D341Med (cell line): ENCODE data around the gene ADK.
"Not testable (repeated sequence)": the region's sequence is repeated elsewhere in the genome, so short reads cannot be mapped to it uniquely, and the experiment has no call there.

Source experiments
- DNase-seq: peaks from one replicate; pipeline ENCODE4 v3.0.0; 2012; ENCODE audit warnings: low spot score

ADK gene

DNA sequence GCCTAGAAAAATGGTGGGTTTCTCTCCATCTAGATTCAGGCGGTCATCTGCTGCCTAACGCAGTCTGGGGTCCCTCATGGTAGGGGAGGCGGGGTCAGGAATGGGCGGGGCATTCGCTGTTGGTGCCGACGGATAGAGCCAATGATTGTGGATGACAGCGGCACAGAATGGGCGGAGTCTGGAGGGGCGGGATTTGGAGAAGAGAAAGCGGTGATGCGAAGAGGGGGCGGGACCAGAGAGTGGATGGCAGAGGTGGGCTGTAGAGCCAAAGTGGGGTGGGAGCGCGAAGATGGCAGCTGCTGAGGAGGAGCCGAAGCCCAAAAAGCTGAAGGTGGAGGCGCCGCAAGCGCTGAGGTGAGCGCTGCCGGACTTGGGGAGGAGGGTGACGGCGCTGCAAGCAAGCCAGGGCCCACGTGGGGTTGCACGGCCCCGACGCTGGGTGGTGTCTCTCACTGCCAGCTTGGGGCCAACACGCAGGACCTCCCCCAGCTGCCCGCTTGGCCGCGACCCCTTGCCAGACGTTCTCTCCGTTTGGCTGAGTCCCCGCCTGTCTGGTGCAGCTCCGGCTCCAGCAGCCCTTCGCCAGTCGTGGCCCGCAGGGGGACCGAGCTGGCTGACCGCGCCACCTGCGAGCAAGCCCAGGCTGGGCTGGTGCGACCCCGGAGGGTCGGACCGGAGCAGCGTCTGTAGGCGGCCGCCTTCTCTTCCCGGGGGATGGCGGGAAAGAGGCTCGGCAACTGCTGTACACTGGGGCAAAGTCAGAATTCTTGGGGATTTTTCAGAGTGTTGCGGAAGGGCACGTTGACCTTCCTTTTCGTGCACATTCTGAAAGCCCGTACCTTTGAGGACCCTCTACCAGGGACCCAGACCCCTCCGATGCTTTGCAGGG is at the start of gene ADK:
TSS of gene ADK (plus strand) at position 232 of the 889 bp plus-strand sequence. CDS start at position 290, 58 bp downstream.
- DNase-seq = peak; percentile 90

DNA sequence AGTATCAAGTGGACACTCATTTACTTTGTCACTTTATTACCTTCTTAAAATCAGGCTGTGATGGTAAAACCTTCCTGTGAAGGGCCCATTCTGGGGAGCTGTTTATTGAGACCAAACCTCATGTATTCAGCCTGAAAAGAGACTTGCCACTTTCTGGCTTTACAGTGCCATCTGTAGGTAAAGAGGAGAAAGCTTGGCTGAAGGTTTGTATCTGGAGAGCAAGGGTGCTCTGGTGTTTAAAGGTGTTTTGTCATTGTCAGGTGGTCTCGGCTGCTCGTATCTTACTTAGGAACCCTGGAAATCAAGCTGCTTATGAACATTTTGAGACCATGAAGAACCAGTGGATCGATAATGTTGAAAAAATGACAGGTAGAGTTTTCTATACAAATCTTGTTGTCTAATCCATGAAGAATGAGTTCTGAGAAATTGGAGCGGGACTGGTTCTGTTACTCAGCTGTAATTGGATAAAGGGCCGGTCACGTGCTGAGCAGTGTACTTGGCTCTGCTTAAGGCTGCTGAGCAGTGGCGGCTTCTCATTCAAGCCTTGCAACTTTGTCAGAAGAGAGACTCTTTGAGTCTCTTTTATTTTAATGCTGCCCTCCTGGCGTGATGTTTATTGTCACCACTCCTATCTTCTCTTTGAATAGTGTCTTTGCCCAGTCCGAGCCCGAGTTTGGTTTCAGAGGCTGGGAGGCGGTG is 47.3 kb upstream of the ADK start:
- peak; percentile 30 for DNase-seq

DNA sequence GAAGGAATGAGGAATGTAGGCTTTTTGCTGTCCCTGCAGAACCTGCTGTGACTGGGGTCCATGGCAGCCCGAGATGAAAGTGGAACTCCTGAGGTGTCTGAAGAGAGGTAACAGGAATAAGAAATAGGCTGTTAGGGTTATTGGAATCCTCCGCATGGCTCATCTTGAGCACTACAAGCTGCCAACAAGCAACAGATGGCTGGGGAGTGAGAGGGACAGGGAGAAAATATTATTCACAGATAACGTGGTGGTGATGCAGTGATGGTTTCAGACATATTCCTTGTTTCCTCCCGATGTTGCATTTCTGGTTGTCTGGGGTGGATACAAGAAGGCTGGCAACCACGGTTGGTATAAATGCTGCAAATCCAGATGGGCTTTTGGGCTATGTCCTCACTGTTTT is 46.5 kb upstream of the ADK start:
- no peak for DNase-seq

DNA sequence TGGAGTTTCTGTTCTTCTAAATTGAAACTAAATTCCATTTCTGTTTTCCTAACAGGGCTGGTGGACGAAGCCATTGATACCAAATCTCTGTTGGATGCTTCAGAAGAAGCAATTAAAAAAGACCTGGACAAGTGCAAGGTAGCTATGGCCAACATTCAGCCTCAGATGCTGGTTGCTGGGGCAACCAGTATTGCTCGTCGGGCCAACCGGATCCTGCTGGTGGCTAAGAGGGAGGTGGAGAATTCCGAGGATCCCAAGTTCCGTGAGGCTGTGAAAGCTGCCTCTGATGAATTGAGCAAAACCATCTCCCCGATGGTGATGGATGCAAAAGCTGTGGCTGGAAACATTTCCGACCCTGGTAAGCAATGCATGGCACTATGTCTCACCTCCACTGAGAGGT is 46.0 kb upstream of the ADK start:
- no peak for DNase-seq

DNA sequence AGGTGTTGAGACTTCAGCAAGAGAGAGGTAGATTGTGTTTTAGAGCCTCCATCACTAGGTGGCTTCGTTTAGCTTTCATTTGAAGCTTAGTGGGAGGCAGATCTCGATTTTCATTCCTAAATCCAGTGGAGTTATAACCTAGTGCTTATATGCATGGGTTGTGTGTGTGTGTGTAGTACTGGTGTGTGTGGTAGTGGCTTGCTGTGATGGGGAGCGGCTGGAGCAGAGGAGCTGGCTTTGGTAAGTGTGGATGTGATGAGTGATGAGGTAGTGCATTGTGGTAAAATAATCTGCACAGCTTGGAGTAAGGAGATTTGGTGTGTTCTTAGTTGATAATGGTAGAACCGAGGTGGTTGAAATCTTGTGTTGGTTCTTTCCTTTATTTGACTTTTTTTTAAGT is 43.6 kb upstream of the ADK start:
- no peak for DNase-seq

DNA sequence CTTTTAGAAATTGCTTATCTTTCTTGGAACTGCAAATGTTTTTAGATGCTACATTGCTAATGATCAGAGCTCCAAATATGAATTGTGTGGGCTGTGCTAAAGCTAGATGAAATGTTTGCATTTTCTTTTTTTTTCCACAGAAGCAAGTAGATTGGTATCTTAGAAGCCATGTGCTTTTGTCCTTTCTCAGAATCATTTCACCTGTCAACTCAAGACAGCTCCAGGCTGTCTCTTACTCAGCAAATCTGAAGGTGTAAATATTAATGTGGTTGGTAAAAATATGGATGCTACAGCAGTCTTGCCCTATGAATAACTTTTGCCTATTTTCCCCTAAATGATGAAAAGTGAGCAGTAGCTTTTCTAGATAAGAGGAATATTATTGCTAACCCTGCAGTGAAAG is 41.6 kb upstream of the ADK start:
- DNase-seq = no peak

DNA sequence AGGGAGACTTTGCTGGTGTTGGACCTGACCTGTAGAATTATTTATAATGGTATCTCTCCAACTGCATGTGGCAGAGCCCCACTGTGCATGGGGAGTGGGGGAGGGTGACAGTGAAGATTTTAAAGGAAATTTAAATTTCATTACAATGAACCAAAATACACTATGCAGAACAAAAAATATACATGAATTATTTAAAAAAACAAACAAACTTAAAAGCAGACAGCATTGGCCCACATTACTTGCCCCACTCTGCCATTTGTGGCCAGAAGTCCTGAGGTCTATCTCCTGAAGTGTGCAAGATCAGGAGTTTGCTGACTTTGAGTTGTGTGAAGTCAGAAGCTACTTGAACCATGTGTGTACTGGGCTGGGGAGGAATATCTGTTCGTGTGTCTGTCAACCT is 40.9 kb upstream of the ADK start:
- DNase-seq = no peak

DNA sequence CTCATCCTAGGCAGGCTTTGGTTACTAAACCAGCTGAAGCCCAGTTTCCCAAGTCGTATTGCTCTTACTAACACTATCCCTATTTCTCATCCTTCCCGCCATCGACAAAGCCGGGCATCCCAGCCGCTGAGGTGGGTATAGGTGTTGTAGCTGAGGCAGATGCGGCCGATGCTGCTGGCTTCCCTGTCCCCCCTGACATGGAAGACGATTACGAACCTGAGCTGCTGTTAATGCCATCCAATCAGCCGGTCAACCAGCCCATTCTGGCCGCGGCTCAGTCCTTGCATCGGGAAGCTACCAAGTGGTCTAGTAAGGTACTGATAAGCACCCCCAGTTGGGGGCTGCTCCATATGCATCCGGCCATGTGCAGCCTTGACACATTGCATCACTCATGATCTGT is 39.2 kb upstream of the ADK start:
- DNase-seq = no peak

DNA sequence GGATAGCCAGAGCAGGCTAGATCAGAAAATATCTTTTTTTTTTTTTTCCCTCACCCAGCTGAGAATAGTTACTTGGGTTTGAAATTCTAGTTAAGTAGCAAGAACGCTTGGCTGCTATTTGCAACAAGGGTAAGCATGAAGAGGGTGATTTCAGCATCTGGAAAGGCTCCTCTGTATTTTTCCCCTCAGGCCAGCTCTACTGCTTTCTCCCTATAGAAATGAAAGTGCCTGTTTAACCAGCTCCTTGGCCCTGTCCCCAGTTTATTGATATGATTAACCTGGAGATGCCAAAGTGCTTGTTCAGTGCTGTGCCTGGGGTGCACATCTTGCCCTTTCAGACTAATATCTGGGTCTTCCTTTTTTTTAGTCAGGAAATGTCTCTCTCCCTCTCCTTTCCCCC is 37.5 kb upstream of the ADK start:
- DNase-seq = no peak

DNA sequence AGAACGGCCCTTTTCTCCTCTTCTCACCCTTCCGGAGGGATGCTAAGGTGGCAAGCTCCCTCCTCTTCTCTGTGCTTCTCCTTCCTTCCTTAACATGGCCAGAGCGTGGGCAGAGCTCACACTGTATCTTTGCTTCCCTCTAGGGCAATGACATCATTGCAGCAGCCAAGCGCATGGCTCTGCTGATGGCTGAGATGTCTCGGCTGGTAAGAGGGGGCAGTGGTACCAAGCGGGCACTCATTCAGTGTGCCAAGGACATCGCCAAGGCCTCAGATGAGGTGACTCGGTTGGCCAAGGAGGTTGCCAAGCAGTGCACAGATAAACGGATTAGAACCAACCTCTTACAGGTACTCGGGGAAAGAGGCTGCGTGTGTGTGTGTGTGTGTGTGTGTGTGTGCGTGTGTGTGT is 37.0 kb upstream of the ADK start:
- no peak for DNase-seq

DNA sequence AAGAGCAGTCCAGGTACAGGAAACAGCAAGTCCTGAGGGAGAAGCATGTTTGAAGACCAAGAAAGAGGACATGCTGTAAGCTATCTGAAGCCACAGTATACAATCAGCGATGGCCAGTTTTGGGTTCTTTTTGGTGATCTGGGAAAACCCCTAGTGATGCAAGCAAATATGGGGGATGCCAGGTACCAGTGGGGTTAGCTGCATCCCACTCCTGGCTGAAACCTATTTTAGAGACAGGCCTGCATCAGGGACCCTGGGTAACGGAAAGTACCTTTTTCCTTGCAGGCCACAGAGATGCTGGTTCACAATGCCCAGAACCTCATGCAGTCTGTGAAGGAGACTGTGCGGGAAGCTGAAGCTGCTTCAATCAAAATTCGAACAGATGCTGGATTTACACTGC is 33.3 kb upstream of the ADK start:
- DNase-seq = no peak

DNA sequence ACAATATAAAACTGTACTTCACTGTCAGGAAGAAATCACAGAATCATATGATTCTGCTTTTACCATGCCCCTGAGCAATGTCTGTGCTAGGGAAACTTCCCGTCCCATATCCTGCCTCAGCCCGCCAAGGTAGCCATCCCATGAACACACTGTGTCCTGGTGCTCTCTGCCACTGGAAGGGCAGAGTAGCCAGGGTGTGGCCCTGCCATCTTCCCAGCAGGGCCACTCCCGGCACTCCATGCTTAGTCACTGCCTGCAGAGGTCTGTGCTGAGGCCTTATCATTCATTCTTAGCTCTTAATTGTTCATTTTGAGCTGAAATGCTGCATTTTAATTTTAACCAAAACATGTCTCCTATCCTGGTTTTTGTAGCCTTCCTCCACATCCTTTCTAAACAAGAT is 32.2 kb upstream of the ADK start:
- DNase-seq = no peak

DNA sequence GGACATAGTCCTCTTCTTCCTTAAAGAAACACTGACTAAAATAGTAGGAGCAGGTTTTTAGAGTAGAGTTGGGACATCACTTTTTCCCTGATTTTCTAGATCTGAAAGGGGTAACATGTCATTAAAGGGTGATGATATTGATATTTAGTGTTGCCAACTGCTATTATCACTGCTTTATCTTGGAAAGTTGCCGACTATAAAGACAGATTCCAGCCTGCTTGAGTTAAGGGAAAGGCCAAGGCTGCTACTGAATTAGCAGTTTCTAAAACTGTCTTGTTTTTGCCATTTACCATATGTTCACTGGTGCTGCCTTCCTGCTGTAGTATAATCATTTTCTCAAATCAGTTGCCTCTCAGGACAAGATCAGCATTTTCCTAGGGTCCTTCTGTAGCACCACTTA is 30.1 kb upstream of the ADK start:
- DNase-seq = no peak

DNA sequence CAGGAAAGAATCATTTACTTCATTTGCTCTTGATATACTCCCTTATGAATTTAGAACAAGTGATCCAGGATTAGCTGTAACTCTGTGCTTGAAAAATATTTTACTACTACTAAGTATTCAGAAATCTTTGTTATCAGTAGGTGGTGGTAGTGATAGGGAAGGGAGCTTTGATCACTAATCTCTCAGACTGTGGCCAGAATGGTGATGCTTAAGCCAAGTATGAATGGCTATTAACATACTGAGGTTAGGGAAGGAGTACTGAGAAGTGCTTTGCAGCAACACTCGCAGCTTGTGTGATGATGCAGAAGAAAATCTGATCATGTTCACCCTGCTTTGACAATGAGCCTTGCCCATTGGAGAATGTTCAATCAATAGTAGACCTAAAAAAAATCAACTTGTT is 29.7 kb upstream of the ADK start:
- no peak for DNase-seq

DNA sequence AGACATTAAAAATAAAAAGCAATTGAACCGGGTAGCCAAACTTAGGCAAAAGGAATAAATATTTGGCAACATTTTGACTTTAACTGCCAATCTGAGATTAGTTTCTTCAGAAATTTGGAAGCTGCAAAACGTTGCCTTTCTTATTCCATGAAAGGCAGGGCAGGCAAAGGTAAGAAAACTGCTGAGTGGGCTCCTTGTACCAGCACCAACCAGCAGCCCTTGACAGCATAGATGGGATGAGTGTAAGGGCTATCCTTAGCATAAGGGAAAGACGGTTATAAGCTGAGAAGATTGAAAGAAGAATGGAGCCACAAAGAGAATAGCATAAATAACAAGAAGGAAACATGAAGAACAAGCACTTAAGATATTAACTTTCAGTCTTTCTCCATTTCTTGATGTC is 29.0 kb upstream of the ADK start:
- DNase-seq = no peak

DNA sequence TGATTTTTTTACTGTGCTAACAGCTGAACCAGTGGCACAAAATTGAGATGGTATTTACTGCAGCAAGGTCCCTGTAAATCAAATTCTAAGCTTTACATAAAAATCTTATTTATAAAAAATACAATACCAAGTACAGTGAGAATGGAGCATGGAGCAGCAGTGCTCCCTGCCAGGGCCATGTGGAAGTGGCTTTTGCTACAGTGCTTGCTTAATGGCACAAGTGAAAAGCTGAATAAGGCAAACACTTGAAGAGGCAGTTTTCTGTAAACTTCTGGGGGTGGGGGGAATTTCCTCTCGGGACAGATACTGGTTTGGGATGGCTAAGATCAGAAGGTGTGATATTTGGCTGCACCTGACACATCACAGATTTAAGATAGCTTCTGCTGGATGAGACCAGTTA is 27.9 kb upstream of the ADK start:
- DNase-seq = no peak

DNA sequence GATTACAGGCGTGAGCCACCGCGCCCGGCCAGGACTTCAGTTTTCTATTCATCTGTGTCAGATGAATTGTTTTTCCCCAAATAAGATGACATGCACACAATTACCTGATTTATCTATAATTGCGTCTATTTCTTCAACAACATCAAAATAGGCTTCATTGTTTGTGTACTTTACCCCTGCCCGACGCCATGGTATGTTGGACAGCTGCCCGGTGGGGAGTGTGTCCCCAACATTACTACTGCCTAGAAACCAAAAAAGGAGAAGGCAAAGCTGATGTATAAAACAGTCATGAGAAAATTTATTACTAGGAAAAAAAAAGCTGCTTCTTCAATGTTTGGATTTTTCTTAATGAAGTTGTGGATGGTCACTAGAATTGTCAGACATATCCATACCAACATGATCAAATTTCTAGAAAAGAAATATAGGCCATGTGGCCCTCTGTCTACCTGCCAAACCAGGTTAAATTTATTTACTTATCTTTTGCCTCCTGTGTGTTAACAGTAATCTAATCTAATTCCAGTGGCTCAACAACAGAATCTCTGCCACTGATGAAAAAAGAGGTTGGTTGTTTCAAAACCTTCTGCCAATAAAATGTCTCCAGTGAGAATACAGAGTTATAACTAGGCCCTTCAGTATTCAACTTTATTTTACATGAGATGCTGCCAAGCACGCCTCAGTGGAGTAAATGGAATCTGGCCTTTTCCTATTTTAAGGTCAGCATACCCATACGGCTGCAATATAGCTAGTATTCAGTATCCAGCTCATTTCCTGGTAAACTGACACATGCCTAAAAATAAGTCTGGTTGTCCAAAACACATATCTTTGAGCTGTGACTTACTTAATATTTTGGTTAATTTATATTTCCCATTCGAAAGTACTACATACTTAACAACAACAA is 16.8 kb upstream of the ADK start:
- DNase-seq = no peak

DNA sequence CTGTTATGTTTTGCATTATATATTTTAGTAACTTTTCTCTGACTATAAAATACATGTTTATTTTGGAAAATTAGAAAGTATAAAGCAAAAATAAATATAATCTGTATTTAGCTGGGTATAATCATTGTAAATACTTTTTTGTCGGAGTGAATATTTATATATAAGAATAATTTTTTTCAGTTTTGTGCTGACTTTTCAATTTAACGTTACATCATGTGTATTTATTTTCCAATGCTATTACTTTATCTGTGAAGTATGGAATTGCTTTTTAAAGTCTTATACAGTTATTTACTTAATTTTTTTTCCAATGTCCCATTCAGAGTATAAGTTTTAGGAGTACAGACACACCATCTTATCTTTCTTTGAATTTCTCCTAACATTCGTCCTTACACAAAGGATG is 15.6 kb upstream of the ADK start:
- DNase-seq = no peak

DNA sequence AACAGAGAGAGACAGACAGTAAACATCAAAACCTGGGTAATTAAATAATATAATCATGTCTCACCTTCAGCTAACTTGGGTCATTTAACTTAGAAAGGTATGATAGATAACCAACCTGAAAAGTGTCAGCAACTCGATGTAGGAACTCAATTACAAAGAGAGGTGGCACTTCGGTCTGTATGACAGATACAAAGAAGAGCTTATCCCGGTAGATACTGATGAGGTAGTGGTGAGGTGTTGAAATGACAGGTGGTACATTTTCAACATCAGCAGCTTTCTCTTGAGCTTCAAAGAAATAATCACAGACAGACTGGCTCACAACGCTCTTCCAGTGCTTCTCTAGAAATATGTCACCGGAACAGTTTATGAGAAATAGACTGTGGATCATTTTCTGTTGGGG is 13.0 kb upstream of the ADK start:
- DNase-seq = no peak

DNA sequence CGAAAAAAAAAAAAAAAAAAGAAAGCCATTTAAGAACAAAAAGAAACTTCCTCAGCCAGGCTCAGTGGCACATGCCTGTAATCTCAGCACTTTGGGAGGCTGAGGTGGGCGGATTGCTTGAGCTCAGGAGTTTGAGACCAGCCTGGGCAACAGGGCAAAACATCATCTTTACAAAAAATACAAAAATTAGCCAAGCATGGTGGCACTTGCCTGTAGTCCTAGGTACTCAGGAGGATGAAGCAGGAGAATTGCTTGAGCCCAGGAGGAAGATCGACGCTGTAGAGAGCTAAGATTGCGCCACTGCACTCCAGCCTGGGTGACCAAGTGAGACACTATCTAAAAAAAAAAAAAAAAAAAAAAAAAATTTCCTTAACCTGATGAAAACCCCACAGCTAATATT is 12.4 kb upstream of the ADK start:
- not testable (repeated sequence) for DNase-seq

DNA sequence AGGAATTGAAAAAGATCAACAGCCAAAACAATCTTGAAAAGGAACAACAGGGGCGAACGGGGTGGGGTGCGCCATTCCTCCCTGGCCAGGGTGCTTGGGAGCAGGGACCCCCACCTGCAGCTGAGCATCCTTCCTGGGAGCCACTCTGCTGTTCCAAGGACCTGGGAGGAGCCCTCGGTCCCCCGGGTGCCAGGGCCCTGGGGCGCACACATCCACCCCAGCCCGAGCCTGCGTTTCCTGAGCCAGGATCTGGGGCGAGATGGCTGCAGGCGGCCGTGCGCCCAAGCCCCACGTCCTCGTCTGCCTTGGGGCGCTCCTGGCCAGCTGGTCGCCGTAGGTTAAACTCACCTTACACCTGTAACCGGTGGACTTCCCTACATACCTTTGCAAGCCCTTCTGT is 11.0 kb upstream of the ADK start:
- DNase-seq = no peak

DNA sequence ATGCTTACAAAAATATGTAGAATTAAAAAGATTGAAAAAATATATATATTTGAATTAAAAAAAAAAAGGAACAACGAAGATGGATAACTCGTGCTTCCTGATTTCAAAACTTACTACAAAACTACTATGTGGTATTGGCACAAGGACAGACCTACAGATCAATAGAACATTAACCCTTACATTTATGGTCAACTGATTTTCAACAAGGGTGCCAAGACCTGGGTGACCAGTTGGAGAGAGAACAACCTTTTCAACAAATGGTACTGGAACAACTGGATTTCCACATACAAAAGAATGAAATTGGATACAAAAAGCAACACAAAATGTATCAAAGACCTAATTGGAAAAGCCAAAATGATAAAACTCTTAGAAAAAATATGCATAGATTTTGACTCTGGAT is 10.5 kb upstream of the ADK start:
- no peak for DNase-seq

DNA sequence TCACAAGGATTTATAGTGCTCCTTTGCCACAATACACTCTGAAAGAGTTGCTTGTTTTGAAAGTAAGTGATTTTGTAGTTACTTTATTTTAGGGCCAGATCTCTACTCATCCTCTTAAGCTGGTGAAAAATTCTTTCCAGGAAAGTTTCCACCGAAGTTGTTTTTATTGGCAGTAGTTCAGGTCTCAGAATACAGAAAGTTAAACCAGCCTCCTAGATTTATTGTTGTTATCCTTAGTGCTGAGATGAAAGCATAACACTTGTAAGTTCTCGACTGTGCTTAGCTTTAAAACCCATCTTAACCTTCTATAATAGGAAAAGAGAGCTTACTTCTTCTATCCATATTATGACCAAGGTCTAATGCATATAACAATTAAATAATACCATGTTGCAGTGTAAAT is 5.9 kb upstream of the ADK start:
- DNase-seq = no peak
